ENCODE data around the gene AGAP5.

AGAP5 gene

GRCh38 chr10:73625884-73626752 is 71.8 kb downstream of the AGAP5 start:
- DNase-seq (ENCODE audit: low read depth), result peak; percentile 99

GRCh38 chr10:73625004-73625883 is 72.7 kb downstream of the AGAP5 start:
- peak; percentile 59 for DNase-seq (ENCODE audit: low read depth)

Data from ELR (cell line).